Activated CD4-positive, alpha-beta T cell treated with anti-CD3 and anti-CD28 coated beads, Interleukin-2, amount 10 ng/mL, durations not matched to agents 24 days and 14 days (primary cell): ENCODE measurements around the gene COX5B. TPM values are rescaled to one million over a fixed set of nuclear protein-coding genes. Genes with fewer than 3 reads are reported as not detected.
"Not testable (repeated sequence)": the region's sequence is repeated elsewhere in the genome, so short reads cannot be mapped to it uniquely, and the experiment has no call there.

ENCODE experiments used
- DNase-seq: peaks from one replicate; pipeline ENCODE4 v3.0.0; 2022
- H3K27ac Mint-ChIP-seq: one replicate; pipeline ENCODE4 v1.8.0; 2022; ENCODE audit warnings: mild to moderate bottlenecking, mixed read lengths
- H3K27me3 Mint-ChIP-seq: one replicate; pipeline ENCODE4 v1.8.0; 2022; ENCODE audit warnings: mixed read lengths
- H3K36me3 Mint-ChIP-seq: one replicate; pipeline ENCODE4 v1.8.0; 2022; ENCODE audit warnings: low read depth, mild to moderate bottlenecking, mixed read lengths
- H3K4me1 Mint-ChIP-seq: one replicate; pipeline ENCODE4 v1.8.0; 2021; ENCODE audit warnings: mixed read lengths
- H3K4me3 Mint-ChIP-seq: one replicate; pipeline ENCODE4 v1.8.0; 2022; ENCODE audit warnings: mild to moderate bottlenecking, moderate library complexity, mixed read lengths
- H3K9me3 Mint-ChIP-seq: one replicate; pipeline ENCODE4 v1.8.0; 2021; ENCODE audit warnings: mixed read lengths
- intact Hi-C: fragments of 100-400 bp; cut with micrococcal nuclease; formaldehyde crosslinking; loops from one replicate; pipeline ENCODE4 v1.15.1; 2023
- total RNA-seq: library from RNA; stranded (reverse); gene quantifications from 2 replicates; pipeline ENCODE4 v1.2.3, GENCODE V29; 2022

The COX5B gene
- total RNA-seq, 1 donor from 2014 or later = 227 TPM

DNA sequence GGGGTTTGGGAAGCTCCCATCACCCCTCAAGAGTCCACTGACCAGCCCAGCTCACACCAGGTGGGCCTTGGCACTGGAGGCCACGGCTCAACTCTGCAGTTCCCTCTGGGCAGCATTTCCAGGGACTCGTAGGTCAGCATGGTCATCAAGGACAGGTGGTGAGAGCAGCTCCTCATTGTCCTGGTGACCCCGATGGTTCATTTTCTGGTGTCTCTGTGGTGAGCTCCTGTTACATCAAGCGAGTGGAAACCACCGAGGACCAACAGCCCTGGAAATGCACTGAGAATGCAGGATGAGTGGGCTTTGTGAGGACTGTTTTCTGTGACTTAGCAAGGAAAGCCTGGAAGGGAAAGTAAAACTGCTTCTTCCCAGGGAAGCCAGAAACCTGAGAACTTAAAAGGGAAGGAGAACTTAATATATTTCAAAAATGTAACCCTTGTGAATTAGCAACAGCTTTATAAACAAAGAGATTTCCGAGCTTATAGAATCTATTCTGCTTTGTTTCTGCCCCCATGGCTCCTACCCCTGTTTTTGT lies 26.8 kb downstream of the COX5B start:
- DNase-seq, H3K36me3 Mint-ChIP-seq, H3K9me3 Mint-ChIP-seq, H3K27me3 Mint-ChIP-seq: not testable (repeated sequence)
- Mint-ChIP-seq H3K4me1 (peaks cover 30% of the 10 kb centered on the region), H3K4me3 (peak overlapping the region; percentile 60), H3K27ac (peak overlapping the region; percentile 96)
- intact Hi-C loops = loop anchor here (1.0 kb wide), 1 partner anchor 8 kb away; the partner anchor contains the start of gene ACTR1B

DNA sequence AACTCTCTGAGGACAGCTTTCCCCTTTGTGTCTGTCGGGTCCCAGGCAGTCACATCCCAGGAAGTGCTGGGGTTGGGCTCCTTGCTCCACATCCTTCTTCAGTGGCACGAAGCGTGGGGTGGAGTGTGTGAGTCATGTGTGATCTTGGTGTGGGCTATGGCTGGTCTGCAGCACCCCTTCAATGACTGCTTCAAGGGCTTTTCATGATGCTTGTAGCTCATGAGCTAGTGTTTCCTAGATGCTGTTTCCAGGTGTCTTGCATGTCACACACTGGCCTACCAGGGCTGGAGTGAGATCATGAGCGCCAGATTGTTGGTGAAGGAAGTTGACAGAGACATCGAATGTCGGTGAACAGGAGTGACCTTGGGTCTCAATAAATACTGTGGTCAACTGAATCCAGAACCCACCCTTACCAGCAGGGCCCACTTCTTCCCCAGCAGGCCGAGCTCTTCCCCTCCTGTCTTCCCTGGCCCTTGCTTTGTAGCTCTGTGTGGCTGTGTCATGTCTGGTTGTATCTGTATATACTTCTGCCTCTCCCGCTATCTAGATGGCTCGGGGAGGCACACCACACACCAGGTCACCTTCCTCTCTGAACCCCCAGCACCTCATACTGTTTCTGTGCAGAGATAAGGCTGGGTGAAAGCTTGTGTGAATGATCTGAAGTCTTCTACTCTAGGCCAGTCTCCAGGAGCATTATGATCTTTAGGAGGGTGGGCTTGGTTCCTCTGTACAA lies 27.5 kb downstream of the COX5B start:
- Mint-ChIP-seq H3K4me1 (peaks cover 33% of the 10 kb centered on the region), H3K9me3 (peaks cover 3% of the 10 kb centered on the region), H3K4me3 (peak overlapping the region; percentile 60), H3K36me3 (peaks cover 9% of the 10 kb centered on the region), H3K27ac (peak overlapping the region; percentile 96), H3K27me3 (no peaks in the 10 kb centered on the region)
- no peak for DNase-seq
- intact Hi-C loops = loop anchor here (1.0 kb wide), 1 partner anchor 9 kb away; the partner anchor contains the start of gene ACTR1B

DNA sequence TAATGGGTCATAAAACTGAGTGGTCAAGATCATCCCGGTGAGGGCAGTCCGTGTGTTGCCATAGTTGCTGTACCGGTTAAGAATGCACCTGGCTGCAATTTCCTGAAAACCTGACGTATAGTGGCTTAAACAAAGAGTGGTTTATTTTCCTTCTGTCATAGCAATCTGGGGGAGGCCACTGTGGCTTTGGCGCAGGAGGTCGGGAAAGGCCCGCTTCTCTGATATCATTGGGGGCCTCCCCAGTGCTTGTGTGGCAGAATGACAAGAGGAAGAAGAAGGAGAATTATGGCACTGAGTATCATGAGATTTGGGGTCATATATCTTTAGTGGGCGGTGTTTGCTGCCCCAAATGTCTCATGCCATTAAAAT lies 28.0 kb downstream of the COX5B start:
- Mint-ChIP-seq H3K4me3 (peak overlapping the region; percentile 60), H3K9me3 (peaks cover 4% of the 10 kb centered on the region), H3K27ac (peak overlapping the region; percentile 96), H3K4me1 (peaks cover 35% of the 10 kb centered on the region), H3K27me3 (no peaks in the 10 kb centered on the region), H3K36me3 (peaks cover 10% of the 10 kb centered on the region)
- no peak for DNase-seq
- intact Hi-C loops = loop anchor here (1.0 kb wide), 2 partner anchors 10 to 14 kb away; partner anchors contain the start of gene ACTR1B

DNA sequence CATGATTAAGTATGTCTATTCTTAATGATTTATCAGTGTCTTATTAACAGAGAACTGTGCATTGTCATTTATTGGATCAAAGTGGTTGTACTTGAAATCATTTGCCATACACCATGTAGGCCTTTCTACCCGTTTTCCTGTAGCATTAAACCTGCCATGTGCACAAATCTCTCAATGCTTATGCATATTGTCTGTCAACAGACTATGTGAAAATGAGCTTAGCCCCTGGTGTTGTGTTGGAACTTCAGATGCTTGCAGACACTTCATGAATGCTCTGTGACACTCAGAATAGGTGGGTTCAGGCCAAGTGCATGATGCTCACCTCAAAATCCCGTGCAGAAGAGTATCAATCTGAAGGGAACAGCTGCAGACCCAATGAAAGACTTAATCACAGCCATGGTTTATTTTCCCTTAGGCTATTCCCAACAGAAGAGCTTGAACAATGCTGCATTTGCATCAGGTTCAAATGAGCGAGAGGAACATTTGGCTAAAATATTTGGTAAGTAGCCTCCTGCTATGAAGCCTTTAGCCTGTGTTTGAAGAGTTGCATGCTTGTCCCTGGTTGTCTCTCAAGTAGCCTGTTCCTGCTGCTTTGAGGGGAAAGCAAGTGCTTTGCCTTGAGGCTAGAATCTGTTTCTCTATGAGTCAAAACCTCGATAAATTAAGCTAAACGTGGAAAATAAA lies 29.7 kb downstream of the COX5B start:
- H3K9me3 Mint-ChIP-seq = peaks cover 4% of the 10 kb centered on the region
- H3K4me3 Mint-ChIP-seq = no peak overlapping the region
- H3K4me1 Mint-ChIP-seq = peaks cover 35% of the 10 kb centered on the region
- DNase-seq = no peak
- H3K27me3 Mint-ChIP-seq = no peaks in the 10 kb centered on the region
- peak overlapping the region; percentile 20 for H3K27ac Mint-ChIP-seq
- intact Hi-C loops = no loop called here
- peaks cover 10% of the 10 kb centered on the region for H3K36me3 Mint-ChIP-seq

DNA sequence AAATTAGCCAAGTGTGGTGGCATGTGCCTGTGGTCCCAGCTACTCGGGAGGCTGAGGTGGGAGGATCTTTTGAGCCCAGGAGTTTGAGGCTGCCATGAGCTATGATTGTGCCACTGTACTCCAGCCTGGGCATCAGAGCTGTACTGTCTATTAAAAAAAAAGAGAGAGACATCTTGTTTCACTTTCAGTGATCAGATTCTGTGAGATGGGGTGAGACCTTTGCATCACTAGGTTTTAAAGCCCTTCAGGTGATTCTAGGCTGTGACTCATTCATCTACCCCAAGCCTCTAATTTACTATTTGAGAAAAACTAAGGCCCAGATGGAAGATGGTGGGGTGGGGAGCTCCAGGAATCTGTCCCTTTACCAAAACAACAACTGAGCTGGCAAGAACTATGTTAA lies 30.8 kb downstream of the COX5B start:
- Mint-ChIP-seq H3K9me3 (peaks cover 4% of the 10 kb centered on the region), H3K36me3 (peaks cover 10% of the 10 kb centered on the region), H3K4me1 (peaks cover 35% of the 10 kb centered on the region), H3K27ac (no peak overlapping the region), H3K27me3 (no peaks in the 10 kb centered on the region), H3K4me3 (no peak overlapping the region)
- intact Hi-C loops = no loop called here
- no peak for DNase-seq

DNA sequence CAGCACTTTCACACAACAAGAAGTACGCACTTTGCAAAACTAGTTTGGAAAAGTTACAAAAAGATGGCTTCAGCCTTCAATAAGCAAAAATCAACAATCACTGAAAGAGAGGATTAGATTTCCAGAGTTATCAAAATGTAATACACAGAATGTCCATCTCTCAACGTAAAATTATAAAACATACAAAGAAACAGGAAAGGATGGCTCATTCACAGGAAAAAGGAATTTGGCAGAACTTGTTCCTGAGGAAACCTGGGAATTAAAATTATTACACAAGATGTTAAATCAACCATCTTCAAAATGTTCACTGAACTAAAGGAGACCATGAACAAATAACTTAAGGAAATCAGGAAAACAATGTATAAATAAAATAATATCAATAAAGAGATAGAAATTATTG lies 31.6 kb downstream of the COX5B start:
- peaks cover 35% of the 10 kb centered on the region for H3K4me1 Mint-ChIP-seq
- peaks cover 10% of the 10 kb centered on the region for H3K36me3 Mint-ChIP-seq
- no peak for DNase-seq
- no peak overlapping the region for H3K4me3 Mint-ChIP-seq
- intact Hi-C loops = no loop called here
- peaks cover 3% of the 10 kb centered on the region for H3K27me3 Mint-ChIP-seq
- H3K9me3 Mint-ChIP-seq = peaks cover 4% of the 10 kb centered on the region
- no peak overlapping the region for H3K27ac Mint-ChIP-seq

DNA sequence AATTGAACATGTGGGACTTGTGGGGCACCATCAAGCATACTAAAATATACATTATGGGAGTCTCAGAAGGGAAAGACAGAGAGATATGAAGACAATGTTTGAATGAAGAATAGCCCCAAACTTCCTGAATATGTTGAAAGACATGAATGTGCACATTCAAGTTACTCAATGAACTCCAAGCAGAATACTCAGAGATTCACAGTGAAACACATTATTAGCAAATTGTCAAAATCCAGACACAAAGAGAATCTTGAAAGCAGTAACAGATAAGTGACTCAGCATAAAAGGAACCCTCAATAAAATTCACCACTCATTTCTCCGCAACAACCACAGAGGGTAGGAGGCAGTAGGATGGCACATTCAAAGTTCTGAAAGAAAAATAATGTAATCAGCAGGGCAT lies 32.4 kb downstream of the COX5B start:
- no peak overlapping the region for H3K27ac Mint-ChIP-seq

DNA sequence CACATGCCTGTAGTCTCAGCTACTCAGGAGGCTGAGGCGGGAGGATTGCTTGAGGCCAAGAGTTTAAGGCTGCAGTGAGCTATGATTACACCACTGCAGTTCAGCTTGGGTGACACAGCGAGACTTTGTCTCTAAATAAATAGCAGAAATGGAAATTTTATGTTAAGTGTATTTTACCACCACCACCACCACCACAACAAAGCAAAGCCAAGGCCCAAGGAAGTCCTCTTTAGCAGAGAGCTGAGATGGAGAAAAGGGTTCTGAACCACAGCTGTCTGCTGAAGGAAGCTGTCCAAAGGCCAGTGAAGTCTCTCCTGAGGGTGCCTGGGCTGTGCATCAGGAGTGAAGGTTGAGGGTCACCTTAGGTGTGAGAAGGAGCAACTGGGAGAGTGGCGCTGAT lies 41.4 kb downstream of the COX5B start:
- H3K36me3 Mint-ChIP-seq, H3K9me3 Mint-ChIP-seq, H3K27me3 Mint-ChIP-seq, H3K4me3 Mint-ChIP-seq, intact Hi-C loops: not testable (repeated sequence)
- Mint-ChIP-seq H3K27ac (peak overlapping the region; percentile 56), H3K4me1 (peaks cover 16% of the 10 kb centered on the region)
- peak; percentile 70 for DNase-seq

More for the DNA sequence above, 32.4 kb downstream of the COX5B start:
- no peak for DNase-seq
- Mint-ChIP-seq H3K9me3 (peaks cover 4% of the 10 kb centered on the region), H3K4me3 (no peak overlapping the region), H3K4me1 (peaks cover 30% of the 10 kb centered on the region), H3K36me3 (peaks cover 10% of the 10 kb centered on the region), H3K27me3 (peaks cover 6% of the 10 kb centered on the region)
- intact Hi-C loops = no loop called here

DNA sequence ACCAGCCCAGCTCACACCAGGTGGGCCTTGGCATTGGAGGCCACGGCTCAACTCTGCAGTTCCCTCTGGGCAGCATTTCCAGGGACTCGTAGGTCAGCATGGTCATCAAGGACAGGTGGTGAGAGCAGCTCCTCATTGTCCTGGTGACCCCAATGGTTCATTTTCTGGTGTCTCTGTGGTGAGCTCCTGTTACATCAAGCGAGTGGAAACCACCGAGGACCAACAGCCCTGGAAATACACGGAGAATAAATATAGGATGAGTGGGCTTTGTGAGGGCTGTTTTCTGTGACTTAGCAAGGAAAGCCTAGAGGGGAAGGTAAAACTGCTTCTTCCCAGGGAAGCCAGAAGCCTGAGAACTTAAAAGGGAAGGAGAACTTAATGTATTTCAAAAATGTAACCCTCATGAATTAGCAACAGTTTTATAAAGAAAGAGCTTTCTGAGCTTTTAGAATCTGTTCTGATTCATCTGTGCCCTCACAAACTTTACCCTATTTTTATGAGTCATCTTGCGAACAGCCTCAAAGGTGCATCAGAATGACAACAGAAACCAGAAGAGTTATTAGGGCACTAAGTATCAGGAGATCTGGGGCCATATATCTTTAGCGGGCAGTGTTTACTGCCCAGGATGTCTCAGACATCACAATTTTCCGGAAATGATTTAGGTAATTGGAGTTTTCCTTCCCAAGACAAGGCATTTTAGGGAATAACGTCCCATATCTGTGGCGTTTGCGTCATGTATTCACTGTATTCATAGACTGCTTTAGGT lies 42.4 kb downstream of the COX5B start:
- no peak for DNase-seq
- peaks cover 16% of the 10 kb centered on the region for H3K4me1 Mint-ChIP-seq
- H3K9me3 Mint-ChIP-seq = no peaks in the 10 kb centered on the region
- no peaks in the 10 kb centered on the region for H3K36me3 Mint-ChIP-seq
- H3K4me3 Mint-ChIP-seq = peak overlapping the region; percentile 16
- H3K27ac Mint-ChIP-seq = peak overlapping the region; percentile 68
- no peaks in the 10 kb centered on the region for H3K27me3 Mint-ChIP-seq
- intact Hi-C loops = loop anchor here (1.0 kb wide), 1 partner anchor 14 kb away; no protein-coding TSS in a partner anchor

DNA sequence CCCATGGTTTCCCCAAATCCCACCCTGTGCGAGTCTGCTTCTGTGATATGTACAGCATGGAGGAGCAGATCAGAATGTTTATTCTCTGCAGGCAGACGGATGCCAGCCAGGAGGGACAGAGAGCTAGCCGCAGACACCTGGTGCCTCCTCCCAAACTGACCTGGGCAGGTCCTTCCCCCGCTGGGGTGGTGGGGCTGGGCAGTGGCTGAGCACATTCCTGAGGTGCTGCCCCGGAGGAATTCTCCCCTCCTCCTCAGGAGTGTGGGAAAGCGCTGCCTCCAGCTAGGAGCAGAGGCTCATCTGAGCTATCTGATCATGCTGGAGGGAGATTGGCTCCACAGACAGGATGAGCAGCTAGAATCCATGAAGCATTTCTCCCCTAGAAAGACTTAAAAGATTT lies 45.3 kb downstream of the COX5B start:
- Mint-ChIP-seq H3K27me3 (no peaks in the 10 kb centered on the region), H3K4me1 (peaks cover 13% of the 10 kb centered on the region)
- intact Hi-C loops = no loop called here

DNA sequence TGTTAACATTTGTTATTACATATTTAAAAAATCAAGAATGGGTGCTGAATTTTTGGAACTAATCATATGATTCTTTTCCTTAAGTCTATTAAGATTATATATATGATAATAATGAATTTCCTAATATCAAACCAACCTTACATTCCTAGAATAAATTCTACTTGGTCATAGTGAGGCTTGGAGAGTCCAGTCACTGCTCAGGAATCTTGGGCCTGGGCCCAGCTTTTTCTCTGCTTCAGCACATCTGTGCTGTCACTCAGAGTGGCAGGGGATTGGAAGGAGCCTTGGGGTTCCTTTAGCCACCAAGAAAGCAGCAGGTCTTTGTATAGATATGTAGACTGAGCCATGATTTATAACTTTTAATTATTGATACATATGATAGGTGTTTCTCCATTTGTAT lies 47.6 kb downstream of the COX5B start:
- Mint-ChIP-seq H3K36me3 (no peaks in the 10 kb centered on the region), H3K27me3 (no peaks in the 10 kb centered on the region), H3K4me1 (peaks cover 12% of the 10 kb centered on the region), H3K4me3 (no peak overlapping the region), H3K27ac (no peak overlapping the region), H3K9me3 (no peaks in the 10 kb centered on the region)
- DNase-seq = no peak
- intact Hi-C loops = no loop called here

More for the DNA sequence above, 45.3 kb downstream of the COX5B start:
- H3K9me3 Mint-ChIP-seq = no peaks in the 10 kb centered on the region
- no peak overlapping the region for H3K4me3 Mint-ChIP-seq
- no peaks in the 10 kb centered on the region for H3K36me3 Mint-ChIP-seq
- H3K27ac Mint-ChIP-seq = no peak overlapping the region
- DNase-seq = no peak

DNA sequence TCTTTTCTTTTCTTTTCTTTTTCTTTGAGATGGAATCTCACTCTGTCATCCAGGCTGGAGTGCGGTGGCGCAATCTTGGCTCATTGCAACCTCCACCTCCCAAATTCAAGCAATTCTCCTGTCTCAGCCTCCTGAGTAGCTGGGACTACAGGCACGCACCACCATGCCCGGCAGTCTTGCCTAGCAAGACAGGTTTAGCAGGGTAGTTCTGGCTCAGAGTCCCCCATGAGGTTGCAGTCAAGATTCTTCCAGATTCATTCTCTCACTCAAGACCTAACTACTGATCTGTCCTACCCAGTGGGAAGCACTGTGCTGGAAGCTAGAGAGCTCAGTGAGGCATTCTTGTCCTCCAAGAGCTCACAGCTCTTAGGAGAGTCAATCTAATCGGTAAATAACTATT lies 49.9 kb downstream of the COX5B start:
- Mint-ChIP-seq H3K4me1 (peaks cover 12% of the 10 kb centered on the region), H3K9me3 (no peaks in the 10 kb centered on the region), H3K4me3 (no peak overlapping the region), H3K36me3 (no peaks in the 10 kb centered on the region), H3K27ac (no peak overlapping the region), H3K27me3 (peaks cover 2% of the 10 kb centered on the region)
- no peak for DNase-seq
- intact Hi-C loops = loop anchor here (5.0 kb wide), 1 partner anchor 48 kb away; the partner anchor contains the start of gene COX5B
